ENCODE measurements around the gene HOXD8.

HOXD8 gene

GRCh38 chr2:176162911-176163671 lies 33.6 kb downstream of the HOXD8 start:
- Mint-ChIP-seq H3K9me3 (peaks cover 3% of the 10 kb centered on the region), H3K36me3 (ENCODE audit: low read depth) (peaks cover 4% of the 10 kb centered on the region), H3K27ac (no peak overlapping the region), H3K4me3 (no peak overlapping the region), H3K4me1 (ENCODE audit: low read depth) (no peaks in the 10 kb centered on the region), H3K27me3 (ENCODE audit: low read depth) (peaks cover 94% of the 10 kb centered on the region)

GRCh38 chr2:176163672-176164056 lies 34.2 kb downstream of the HOXD8 start:
- no peaks in the 10 kb centered on the region for H3K4me1 Mint-ChIP-seq (ENCODE audit: low read depth)
- peak overlapping the region; percentile 57 for H3K27ac Mint-ChIP-seq
- H3K9me3 Mint-ChIP-seq, result peaks cover 3% of the 10 kb centered on the region
- H3K36me3 Mint-ChIP-seq (ENCODE audit: low read depth), result peaks cover 2% of the 10 kb centered on the region
- H3K4me3 Mint-ChIP-seq, result no peak overlapping the region
- peaks cover 89% of the 10 kb centered on the region for H3K27me3 Mint-ChIP-seq (ENCODE audit: low read depth)

GRCh38 chr2:176164201-176164600 lies 34.7 kb downstream of the HOXD8 start:
- Mint-ChIP-seq H3K27me3 (ENCODE audit: low read depth) (peaks cover 84% of the 10 kb centered on the region), H3K36me3 (ENCODE audit: low read depth) (peaks cover 2% of the 10 kb centered on the region), H3K4me1 (ENCODE audit: low read depth) (no peaks in the 10 kb centered on the region), H3K4me3 (peak overlapping the region; percentile 14), H3K9me3 (peaks cover 3% of the 10 kb centered on the region), H3K27ac (peak overlapping the region; percentile 57)

GRCh38 chr2:176164611-176165369 lies 35.3 kb downstream of the HOXD8 start:
- Mint-ChIP-seq H3K9me3 (peaks cover 3% of the 10 kb centered on the region), H3K36me3 (ENCODE audit: low read depth) (peaks cover 2% of the 10 kb centered on the region), H3K4me1 (ENCODE audit: low read depth) (no peaks in the 10 kb centered on the region), H3K27ac (peak overlapping the region; percentile 31), H3K27me3 (ENCODE audit: low read depth) (peaks cover 84% of the 10 kb centered on the region), H3K4me3 (no peak overlapping the region)

GRCh38 chr2:176165370-176166050 lies 36.0 kb downstream of the HOXD8 start:
- Mint-ChIP-seq H3K36me3 (ENCODE audit: low read depth) (peaks cover 2% of the 10 kb centered on the region), H3K4me3 (no peak overlapping the region), H3K27me3 (ENCODE audit: low read depth) (peaks cover 85% of the 10 kb centered on the region), H3K4me1 (ENCODE audit: low read depth) (no peaks in the 10 kb centered on the region), H3K9me3 (peaks cover 3% of the 10 kb centered on the region), H3K27ac (peak overlapping the region; percentile 31)

GRCh38 chr2:176166272-176166671 lies 36.8 kb downstream of the HOXD8 start:
- H3K9me3 Mint-ChIP-seq, result peaks cover 3% of the 10 kb centered on the region
- H3K4me3 Mint-ChIP-seq, result no peak overlapping the region
- H3K27me3 Mint-ChIP-seq (ENCODE audit: low read depth), result peaks cover 85% of the 10 kb centered on the region
- peaks cover under 1% of the 10 kb centered on the region for H3K36me3 Mint-ChIP-seq (ENCODE audit: low read depth)
- H3K4me1 Mint-ChIP-seq (ENCODE audit: low read depth), result no peaks in the 10 kb centered on the region
- no peak overlapping the region for H3K27ac Mint-ChIP-seq

GRCh38 chr2:176167398-176167797 lies 37.9 kb downstream of the HOXD8 start:
- no peak overlapping the region for H3K27ac Mint-ChIP-seq
- no peak overlapping the region for H3K4me3 Mint-ChIP-seq
- H3K4me1 Mint-ChIP-seq (ENCODE audit: low read depth), result no peaks in the 10 kb centered on the region
- H3K27me3 Mint-ChIP-seq (ENCODE audit: low read depth), result peaks cover 80% of the 10 kb centered on the region
- no peaks in the 10 kb centered on the region for H3K36me3 Mint-ChIP-seq (ENCODE audit: low read depth)
- peaks cover 3% of the 10 kb centered on the region for H3K9me3 Mint-ChIP-seq

- Mint-ChIP-seq H3K4me3 (no peak overlapping the region), H3K4me1 (ENCODE audit: low read depth) (no peaks in the 10 kb centered on the region), H3K36me3 (ENCODE audit: low read depth) (peaks cover 3% of the 10 kb centered on the region), H3K27ac (no peak overlapping the region), H3K27me3 (ENCODE audit: low read depth) (peaks cover 82% of the 10 kb centered on the region), H3K9me3 (peaks cover 1% of the 10 kb centered on the region)
Measured at GRCh38 chr2:176169181-176169580, 39.7 kb downstream of the HOXD8 start.

- no peak overlapping the region for H3K27ac Mint-ChIP-seq
Measured at GRCh38 chr2:176169711-176170110, 40.2 kb downstream of the HOXD8 start.

GRCh38 chr2:176170602-176171305 lies 41.2 kb downstream of the HOXD8 start:
- Mint-ChIP-seq H3K27me3 (ENCODE audit: low read depth) (peaks cover 81% of the 10 kb centered on the region), H3K4me1 (ENCODE audit: low read depth) (no peaks in the 10 kb centered on the region), H3K9me3 (no peaks in the 10 kb centered on the region), H3K4me3 (no peak overlapping the region), H3K27ac (no peak overlapping the region), H3K36me3 (ENCODE audit: low read depth) (peaks cover 3% of the 10 kb centered on the region)

More at GRCh38 chr2:176169711-176170110, 40.2 kb downstream of the HOXD8 start:
- Mint-ChIP-seq H3K4me3 (no peak overlapping the region), H3K4me1 (ENCODE audit: low read depth) (no peaks in the 10 kb centered on the region), H3K9me3 (no peaks in the 10 kb centered on the region), H3K36me3 (ENCODE audit: low read depth) (peaks cover 3% of the 10 kb centered on the region), H3K27me3 (ENCODE audit: low read depth) (peaks cover 81% of the 10 kb centered on the region)

- H3K4me3 Mint-ChIP-seq, result no peak overlapping the region
- no peaks in the 10 kb centered on the region for H3K4me1 Mint-ChIP-seq (ENCODE audit: low read depth)
- H3K9me3 Mint-ChIP-seq, result no peaks in the 10 kb centered on the region
- H3K36me3 Mint-ChIP-seq (ENCODE audit: low read depth), result peaks cover 3% of the 10 kb centered on the region
- no peak overlapping the region for H3K27ac Mint-ChIP-seq
- peaks cover 81% of the 10 kb centered on the region for H3K27me3 Mint-ChIP-seq (ENCODE audit: low read depth)
Measured at GRCh38 chr2:176171351-176172006, 42.0 kb downstream of the HOXD8 start.

GRCh38 chr2:176172007-176172894 lies 42.7 kb downstream of the HOXD8 start:
- Mint-ChIP-seq H3K4me1 (ENCODE audit: low read depth) (no peaks in the 10 kb centered on the region), H3K4me3 (no peak overlapping the region), H3K9me3 (no peaks in the 10 kb centered on the region), H3K36me3 (ENCODE audit: low read depth) (peaks cover 3% of the 10 kb centered on the region), H3K27me3 (ENCODE audit: low read depth) (peaks cover 81% of the 10 kb centered on the region), H3K27ac (peak overlapping the region; percentile 69)

- Mint-ChIP-seq H3K27me3 (ENCODE audit: low read depth) (peaks cover 81% of the 10 kb centered on the region), H3K27ac (peak overlapping the region; percentile 69), H3K36me3 (ENCODE audit: low read depth) (peaks cover 3% of the 10 kb centered on the region), H3K9me3 (no peaks in the 10 kb centered on the region), H3K4me3 (no peak overlapping the region), H3K4me1 (ENCODE audit: low read depth) (no peaks in the 10 kb centered on the region)
Measured at GRCh38 chr2:176172895-176173566, 43.5 kb downstream of the HOXD8 start.

Data from T-helper 1 cell treated with Interleukin-12 subunit alpha and Interleukin-12 subunit beta and Interleukin-4 antibody, amounts not matched to agents 30 μg/mL and 1 μg/mL, for 36 hours (primary cell).